Mononuclear cell (primary cell): ENCODE data around the gene WASHC1. TPM values are rescaled to one million over a fixed set of nuclear protein-coding genes. Genes with fewer than 3 reads are reported as not detected.
"Not testable (repeated sequence)": the region's sequence is repeated elsewhere in the genome, so short reads cannot be mapped to it uniquely, and the experiment has no call there.

ENCODE experiments used
- H3K27me3 ChIP-seq: 2 replicates; pipeline ENCODE4 v1.6.0; 2011; ENCODE audit warnings: low read length, control low read depth; ENCODE audit not compliant: insufficient read depth
- H3K4me1 ChIP-seq: 2 replicates; pipeline ENCODE4 v1.5.1; 2011; ENCODE audit warnings: mild to moderate bottlenecking, low read length, control low read depth; ENCODE audit not compliant: insufficient read depth
- H3K4me3 ChIP-seq: 2 replicates; pipeline ENCODE4 v1.5.1; 2011; ENCODE audit warnings: mild to moderate bottlenecking, low read length, moderate library complexity
- H3K9me3 ChIP-seq: 2 replicates; pipeline ENCODE4 v1.5.1; 2011; ENCODE audit warnings: low read depth, mild to moderate bottlenecking, control low read depth, low read length
- total RNA-seq: library from RNA; depleted of rRNA; stranded (reverse); fragments of >200 nt; gene quantifications from one replicate; pipeline ENCODE4 v1.2.3, GENCODE V29; 2012

The WASHC1 gene
- total RNA-seq, 1 donor: 2.8 TPM

DNA sequence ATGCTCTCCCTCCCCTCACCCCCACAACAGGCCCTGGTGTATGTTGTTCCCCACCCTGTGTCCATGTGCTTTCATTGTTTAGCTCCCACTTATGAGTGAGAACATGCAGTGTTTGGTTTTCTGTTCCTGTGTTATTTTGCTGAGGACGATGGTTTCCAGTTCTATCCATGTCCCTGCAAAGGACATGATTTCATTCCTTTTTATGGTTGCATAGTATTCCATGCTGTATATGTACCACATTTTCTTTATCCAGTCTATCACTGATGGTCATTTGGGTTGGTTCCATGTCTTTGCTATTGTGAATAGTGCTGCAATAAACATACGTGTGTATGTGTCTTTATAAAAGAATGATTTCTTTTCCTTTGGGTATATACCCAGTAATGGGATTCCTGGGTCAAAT lies 12.6 kb upstream of the WASHC1 start:
- H3K4me1 ChIP-seq: peaks cover 12% of the 10 kb centered on the region
- not testable (repeated sequence) for H3K9me3 ChIP-seq, H3K4me3 ChIP-seq

DNA sequence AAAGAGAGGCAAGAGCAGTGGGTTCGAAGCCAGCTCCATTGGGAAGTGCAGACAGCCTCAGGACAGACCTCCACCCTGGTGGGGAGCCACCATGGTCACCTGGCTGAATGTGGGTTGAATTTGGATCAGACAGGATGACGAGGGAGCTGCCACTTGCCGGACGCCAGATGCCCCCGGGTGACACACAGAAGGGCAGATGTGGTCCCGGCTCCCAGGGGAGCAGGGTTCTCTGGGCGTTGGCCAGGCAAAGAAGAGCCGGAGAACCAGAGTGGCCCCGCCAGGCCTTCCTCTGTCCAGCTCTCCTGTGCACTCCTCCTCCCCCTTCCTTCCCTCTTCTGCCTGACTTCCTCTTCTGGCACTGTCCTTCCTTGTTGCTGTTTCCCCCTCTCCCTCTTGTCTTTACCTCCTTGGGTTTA lies 12.0 kb upstream of the WASHC1 start:
- H3K4me1 ChIP-seq: peaks cover 12% of the 10 kb centered on the region
- H3K4me3 ChIP-seq, H3K27me3 ChIP-seq, H3K9me3 ChIP-seq: not testable (repeated sequence)

More for the DNA sequence above, 12.6 kb upstream of the WASHC1 start:
- H3K27me3 ChIP-seq: not testable (repeated sequence)

DNA sequence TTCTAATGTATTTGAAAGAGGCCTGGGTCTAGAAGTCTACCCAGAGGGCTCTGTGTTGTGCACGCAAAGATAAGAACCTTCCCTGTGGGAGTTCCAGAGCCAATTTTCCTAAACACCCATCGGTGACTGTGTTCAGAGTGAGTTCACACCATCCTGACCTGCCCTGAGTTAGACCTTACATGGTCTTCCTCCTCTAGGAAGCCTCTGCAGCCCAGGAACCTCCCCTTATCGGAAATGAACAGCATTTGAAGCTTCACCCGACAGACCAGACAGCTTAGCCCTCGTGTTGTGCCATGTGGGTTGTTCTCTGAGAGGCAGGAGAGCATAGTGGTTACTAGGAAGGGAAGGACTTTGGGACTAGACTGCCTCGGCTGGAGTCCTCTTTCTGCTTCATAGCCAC lies 3.1 kb upstream of the WASHC1 start:
- not testable (repeated sequence) for H3K27me3 ChIP-seq, H3K9me3 ChIP-seq, H3K4me1 ChIP-seq, H3K4me3 ChIP-seq

DNA sequence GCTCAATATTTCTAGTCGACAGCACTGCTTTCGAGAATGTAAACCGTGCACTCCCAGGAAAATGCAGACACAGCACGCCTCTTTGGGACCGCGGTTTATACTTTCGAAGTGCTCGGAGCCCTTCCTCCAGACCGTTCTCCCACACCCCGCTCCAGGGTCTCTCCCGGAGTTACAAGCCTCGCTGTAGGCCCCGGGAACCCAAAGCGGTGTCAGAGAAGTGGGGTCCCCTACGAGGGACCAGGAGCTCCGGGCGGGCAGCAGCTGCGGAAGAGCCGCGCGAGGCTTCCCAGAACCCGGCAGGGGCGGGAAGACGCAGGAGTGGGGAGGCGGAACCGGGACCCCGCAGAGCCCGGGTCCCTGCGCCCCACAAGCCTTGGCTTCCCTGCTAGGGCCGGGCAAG lies 481 bp downstream of the WASHC1 start:
- not testable (repeated sequence) for H3K27me3 ChIP-seq, H3K9me3 ChIP-seq, H3K4me1 ChIP-seq
- peak overlapping the region; percentile 35 for H3K4me3 ChIP-seq

DNA sequence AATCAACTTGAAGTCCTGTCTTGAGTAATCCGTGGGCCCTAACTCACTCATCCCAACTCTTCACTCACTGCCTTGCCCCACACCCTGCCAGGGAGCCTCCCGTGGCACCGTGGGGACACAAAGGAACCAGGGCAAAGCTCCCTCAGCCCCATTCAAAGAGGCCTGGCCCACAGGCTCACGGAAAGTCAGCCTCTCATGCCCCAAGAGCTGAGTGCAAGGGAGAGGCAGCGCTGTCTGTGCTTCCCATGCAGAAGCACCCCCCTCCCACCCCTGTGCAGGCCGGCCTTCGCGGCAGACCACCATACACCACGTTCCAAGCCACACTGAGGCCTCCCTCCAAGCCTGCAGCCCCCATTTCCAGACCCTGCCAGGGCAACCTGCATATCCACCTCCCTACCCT lies 7.6 kb downstream of the WASHC1 start:
- not testable (repeated sequence) for H3K4me3 ChIP-seq, H3K9me3 ChIP-seq, H3K4me1 ChIP-seq

DNA sequence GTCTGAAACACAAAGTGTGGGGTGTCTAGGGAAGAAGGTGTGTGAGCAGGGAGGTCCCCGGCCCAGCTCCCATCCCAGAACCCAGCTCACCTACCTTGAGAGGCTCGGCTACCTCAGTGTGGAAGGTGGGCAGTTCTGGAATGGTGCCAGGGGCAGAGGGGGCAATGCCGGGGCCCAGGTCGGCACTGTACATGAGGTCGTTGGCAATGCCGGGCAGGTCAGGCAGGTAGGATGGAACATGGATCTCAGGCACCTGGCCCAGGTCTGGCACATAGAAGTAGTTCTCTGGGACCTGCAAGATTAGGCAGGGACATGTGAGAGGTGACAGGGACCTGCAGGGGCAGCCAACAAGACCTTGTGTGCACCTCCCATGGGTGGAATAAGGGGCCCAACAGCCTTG lies 12.4 kb downstream of the WASHC1 start:
- not testable (repeated sequence) for H3K27me3 ChIP-seq, H3K4me1 ChIP-seq, H3K9me3 ChIP-seq, H3K4me3 ChIP-seq

More for the DNA sequence above, 7.6 kb downstream of the WASHC1 start:
- H3K27me3 ChIP-seq: not testable (repeated sequence)

DNA sequence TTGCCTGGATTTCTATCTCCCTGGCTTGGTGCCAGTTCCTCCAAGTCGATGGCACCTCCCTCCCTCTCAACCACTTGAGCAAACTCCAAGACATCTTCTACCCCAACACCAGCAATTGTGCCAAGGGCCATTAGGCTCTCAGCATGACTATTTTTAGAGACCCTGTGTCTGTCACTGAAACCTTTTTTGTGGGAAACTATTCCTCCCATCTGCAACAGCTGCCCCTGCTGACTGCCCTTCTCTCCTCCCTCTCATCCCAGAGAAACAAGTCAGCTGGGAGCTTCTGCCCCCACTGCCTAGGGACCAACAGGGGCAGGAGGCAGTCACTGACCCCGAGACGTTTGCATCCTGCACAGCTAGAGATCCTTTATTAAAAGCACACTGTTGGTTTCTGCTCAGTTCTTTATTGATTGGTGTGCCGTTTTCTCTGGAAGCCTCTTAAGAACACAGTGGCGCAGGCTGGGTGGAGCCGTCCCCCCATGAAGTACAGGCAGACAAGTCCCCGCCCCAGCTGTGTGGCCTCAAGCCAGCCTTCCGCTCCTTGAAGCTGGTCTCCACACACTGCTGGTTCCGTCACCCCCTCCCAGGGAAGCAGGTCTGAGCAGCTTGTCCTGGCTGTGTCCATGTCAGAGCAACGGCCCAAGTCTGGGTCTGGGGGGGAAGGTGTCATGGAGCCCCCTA lies 15.0 kb downstream of the WASHC1 start:
- not testable (repeated sequence) for H3K27me3 ChIP-seq, H3K4me1 ChIP-seq, H3K9me3 ChIP-seq, H3K4me3 ChIP-seq

DNA sequence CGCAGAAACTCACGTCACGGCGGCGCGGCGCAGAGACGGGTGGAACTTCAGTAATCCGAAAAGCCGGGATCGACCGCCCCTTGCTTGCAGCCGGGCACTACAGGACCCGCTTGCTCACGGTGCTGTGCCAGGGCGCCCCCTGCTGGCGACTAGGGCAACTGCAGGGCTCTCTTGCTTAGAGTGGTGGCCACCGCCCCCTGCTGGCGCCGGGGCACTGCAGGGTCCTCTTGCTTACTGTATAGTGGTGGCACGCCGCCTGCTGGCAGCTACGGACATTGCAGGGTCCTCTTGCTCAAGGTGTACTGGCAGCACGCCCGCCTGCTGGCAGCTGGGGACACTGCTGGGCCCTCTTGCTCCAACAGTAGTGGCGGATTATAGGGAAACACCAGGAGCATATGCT lies 18.1 kb downstream of the WASHC1 start:
- not testable (repeated sequence) for H3K27me3 ChIP-seq, H3K4me1 ChIP-seq

DNA sequence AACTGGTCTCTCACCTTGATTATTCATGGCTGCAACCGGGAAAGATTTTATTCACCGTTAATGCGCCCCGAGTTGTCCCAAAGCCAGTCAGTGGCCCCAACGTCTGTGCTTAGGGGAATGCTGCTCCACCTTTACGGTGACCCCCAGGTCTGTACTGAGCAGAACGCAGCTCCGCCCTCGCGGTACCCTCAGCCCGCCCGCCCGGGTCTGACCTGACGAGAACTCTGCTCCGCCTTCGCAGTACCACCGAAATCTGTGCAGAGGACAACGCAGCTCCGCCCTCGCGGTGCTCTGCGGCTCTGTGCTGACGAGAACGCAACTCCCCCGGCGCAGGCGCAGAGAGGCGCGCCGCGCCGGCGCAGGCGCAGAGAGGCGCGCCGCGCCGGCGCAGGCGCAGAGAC lies 18.6 kb downstream of the WASHC1 start:
- H3K9me3 ChIP-seq, H3K4me1 ChIP-seq, H3K27me3 ChIP-seq, H3K4me3 ChIP-seq: not testable (repeated sequence)

More for the DNA sequence above, 18.1 kb downstream of the WASHC1 start:
- not testable (repeated sequence) for H3K9me3 ChIP-seq, H3K4me3 ChIP-seq

DNA sequence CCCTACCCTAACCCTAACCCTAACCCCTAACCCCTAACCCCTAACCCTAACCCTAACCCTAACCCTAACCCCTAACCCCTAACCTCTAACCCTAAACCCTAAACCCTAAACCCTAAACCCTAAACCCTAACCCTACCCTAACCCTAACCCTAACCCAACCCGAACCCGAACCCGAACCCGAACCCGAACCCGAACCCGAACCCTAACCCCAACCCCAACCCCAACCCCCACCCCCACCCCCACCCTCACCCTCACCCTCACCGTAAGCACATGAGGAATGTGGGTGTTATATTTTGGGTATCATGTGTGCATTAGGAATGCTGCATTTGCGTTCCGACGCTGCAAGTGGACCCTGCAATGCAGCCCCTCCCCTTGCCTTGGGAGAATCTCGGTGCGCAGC lies 19.0 kb downstream of the WASHC1 start:
- H3K27me3 ChIP-seq, H3K4me1 ChIP-seq, H3K9me3 ChIP-seq, H3K4me3 ChIP-seq: not testable (repeated sequence)

Other genes starting within 250 kb of the WASHC1 start
- not detected for gene FOXD4, start 89.0 kb upstream of the WASHC1 start, total RNA-seq
- gene ZNG1A, start 149.6 kb upstream of the WASHC1 start, total RNA-seq: 27.4 TPM
- 80.8 TPM for gene DOCK8, start 185.4 kb upstream of the WASHC1 start, total RNA-seq